GM23338 (cell line): Measurements from ENCODE around the gene RABL3. TPM values are rescaled to one million over a fixed set of nuclear protein-coding genes. Genes with fewer than 3 reads are reported as not detected.

Experiments used
- ATAC-seq: fragments of 200-7000 bp; cut with Tn5 transposase; 3 replicates; pipeline ENCODE4 v1.9.1; 2020
- DNase-seq: peaks from one replicate; pipeline ENCODE4 v3.0.0-alpha.2; 2015; ENCODE audit warnings: low spot score
- H2AFZ ChIP-seq: fragments of 200-600 bp; sonication (generic); 2 replicates; pipeline ENCODE4 v1.8.0; 2016; ENCODE audit warnings: antibody characterized with exemption, mild to moderate bottlenecking, moderate library complexity
- H3F3A ChIP-seq: fragments of 200-600 bp; sonication (generic); replicated peaks from 2 replicates; pipeline ENCODE4 v1.8.0; 2017; ENCODE audit warnings: antibody characterized with exemption, mixed run types, low read depth
- H3K27ac ChIP-seq: fragments of 200-600 bp; sonication (generic); 2 replicates; pipeline ENCODE4 v1.6.1; 2016; ENCODE audit warnings: low read depth
- H3K27me3 ChIP-seq: fragments of 200-600 bp; sonication (generic); 2 replicates; pipeline ENCODE4 v1.8.0; 2016; ENCODE audit warnings: mild to moderate bottlenecking, mixed run types, moderate library complexity; ENCODE audit not compliant: insufficient read depth
- H3K36me3 ChIP-seq: fragments of 200-600 bp; sonication (generic); 2 replicates; pipeline ENCODE4 v1.8.0; 2016; ENCODE audit warnings: mild to moderate bottlenecking; ENCODE audit not compliant: insufficient read depth
- H3K4me1 ChIP-seq: fragments of 200-600 bp; sonication (generic); 2 replicates; pipeline ENCODE4 v1.8.0; 2016; ENCODE audit warnings: mild to moderate bottlenecking, moderate library complexity; ENCODE audit not compliant: insufficient read depth
- H3K4me2 ChIP-seq: fragments of 200-600 bp; sonication (generic); 2 replicates; pipeline ENCODE4 v1.7.1; 2017; ENCODE audit warnings: mixed run types
- H3K4me3 ChIP-seq: fragments of 200-600 bp; sonication (generic); 2 replicates; pipeline ENCODE4 v1.6.1; 2016; ENCODE audit warnings: mixed run types
- H3K79me2 ChIP-seq: fragments of 200-600 bp; sonication (generic); replicated peaks from 2 replicates; pipeline ENCODE4 v1.8.0; 2017; ENCODE audit warnings: mild to moderate bottlenecking; ENCODE audit not compliant: insufficient read depth
- H3K9me2 ChIP-seq: fragments of 200-600 bp; sonication (generic); 2 replicates; pipeline ENCODE4 v1.8.0; 2017; ENCODE audit not compliant: insufficient read depth
- H4K20me1 ChIP-seq: fragments of 200-600 bp; sonication (generic); replicated peaks from 2 replicates; pipeline ENCODE4 v1.8.0; 2017; ENCODE audit warnings: mild to moderate bottlenecking; ENCODE audit not compliant: insufficient read depth
- H3K27ac Mint-ChIP-seq: 2 replicates; pipeline ENCODE4 v1.8.0; 2020; ENCODE audit warnings: inconsistent platforms, mild to moderate bottlenecking, moderate library complexity, mixed read lengths
- H3K27me3 Mint-ChIP-seq: 3 replicates; pipeline ENCODE4 v1.8.0; 2022; ENCODE audit warnings: low read depth, mild to moderate bottlenecking, moderate library complexity, mixed read lengths, inconsistent platforms; ENCODE audit not compliant: insufficient read depth, poor library complexity
- H3K36me3 Mint-ChIP-seq: 3 replicates; pipeline ENCODE4 v1.8.0; 2021; ENCODE audit warnings: low read depth, mild to moderate bottlenecking, inconsistent platforms, moderate library complexity, mixed read lengths
- H3K4me1 Mint-ChIP-seq: 3 replicates; pipeline ENCODE4 v1.8.0; 2020; ENCODE audit warnings: mild to moderate bottlenecking, inconsistent platforms, mixed read lengths
- H3K4me3 Mint-ChIP-seq: 3 replicates; pipeline ENCODE4 v1.8.0; 2021; ENCODE audit warnings: moderate library complexity, mild to moderate bottlenecking, inconsistent platforms, mixed read lengths
- H3K9me3 Mint-ChIP-seq: 3 replicates; pipeline ENCODE4 v1.8.0; 2020; ENCODE audit warnings: moderate library complexity, mild to moderate bottlenecking, inconsistent platforms, mixed read lengths
- CREB1 ChIP-seq: fragments of 250-450 bp; sonication (Bioruptor Pico); IDR thresholded peaks from 2 replicates; pipeline ENCODE4 v1.5.0; 2020; ENCODE audit warnings: low read depth, mild to moderate bottlenecking, moderate library complexity
- EZH2 ChIP-seq: fragments of 200-600 bp; sonication (generic); IDR thresholded peaks from one replicate; pipeline ENCODE4 v1.8.0; 2017; ENCODE audit warnings: antibody characterized with exemption, mild to moderate bottlenecking, low read depth; ENCODE audit not compliant: unreplicated experiment
- EZH2phosphoT487 ChIP-seq: fragments of 200-600 bp; sonication (generic); IDR thresholded peaks from one replicate; pipeline ENCODE4 v1.8.1; 2018; ENCODE audit warnings: antibody characterized with exemption; ENCODE audit not compliant: unreplicated experiment
- JUNB ChIP-seq: IDR thresholded peaks from one replicate; pipeline ENCODE4 v1.6.1; 2016; ENCODE audit warnings: antibody characterized with exemption; ENCODE audit not compliant: unreplicated experiment
- NANOG ChIP-seq: IDR thresholded peaks from 2 replicates; pipeline ENCODE4 v1.6.1; 2016; ENCODE audit warnings: antibody characterized with exemption, borderline replicate concordance
- POLR2AphosphoS5 ChIP-seq: IDR thresholded peaks from 2 replicates; pipeline ENCODE4 v1.6.1; 2016; ENCODE audit warnings: antibody characterized with exemption, low read depth
- STAT1 ChIP-seq: IDR thresholded peaks from one replicate; pipeline ENCODE4 v1.6.1; 2016; ENCODE audit warnings: antibody characterized with exemption; ENCODE audit not compliant: unreplicated experiment
- ZNF114 ChIP-seq: fragments of 250-450 bp; sonication (Bioruptor Pico); IDR thresholded peaks from 2 replicates; pipeline ENCODE4 v1.5.0; 2020; ENCODE audit warnings: mild to moderate bottlenecking, moderate library complexity
- ZNF331 ChIP-seq: fragments of 250-450 bp; sonication (Bioruptor Pico); IDR thresholded peaks from 2 replicates; pipeline ENCODE4 v1.5.0; 2020; ENCODE audit warnings: low read depth, mild to moderate bottlenecking, moderate library complexity
- polyA plus RNA-seq: library from polyadenylated mRNA; unstranded; fragments of >200 nt; fragmentation: Nextera tagmentation; extraction: Ambion mirVana; gene quantifications from 2 replicates; pipeline ENCODE4 v1.2.1, GENCODE V29; 2016
- total RNA-seq: library from RNA; depleted of rRNA; stranded (reverse); fragments of >200 nt; shearing (Covaris generic); gene quantifications from 2 replicates; pipeline ENCODE4 v1.2.3, GENCODE V29; 2014
- TF ChIP-seq, protein P1 (sequence below), 2 experiments: fragments of 200-600 bp in 1 of 2; sonication (generic) in 1 of 2; conservative IDR thresholded peaks; 2 replicates each; pipeline versions ENCODE4 v1.5.1 to v1.6.1; 2016 to 2017; ENCODE audit warnings: antibody characterized with exemption in 2 of 2, low read depth in 2 of 2, mild to moderate bottlenecking in 2 of 2, moderate library complexity in 1 of 2
- TF ChIP-seq, protein P2 (sequence below): IDR thresholded peaks from one replicate; pipeline ENCODE4 v1.6.1; 2018; ENCODE audit warnings: antibody characterized with exemption; ENCODE audit not compliant: unreplicated experiment
- TF ChIP-seq, protein P3 (sequence below): fragments of 250-450 bp; sonication (Bioruptor Pico); IDR thresholded peaks from 2 replicates; pipeline ENCODE4 v1.5.0; 2020; ENCODE audit warnings: mild to moderate bottlenecking, moderate library complexity
- TF ChIP-seq, protein P4 (sequence below): IDR thresholded peaks from 2 replicates; pipeline ENCODE4 v1.6.1; 2016; ENCODE audit warnings: antibody characterized with exemption

Gene RABL3
- total and polyA plus RNA-seq, 2 experiments from 2014 or later, result 7.8 to 9.8 TPM

DNA sequence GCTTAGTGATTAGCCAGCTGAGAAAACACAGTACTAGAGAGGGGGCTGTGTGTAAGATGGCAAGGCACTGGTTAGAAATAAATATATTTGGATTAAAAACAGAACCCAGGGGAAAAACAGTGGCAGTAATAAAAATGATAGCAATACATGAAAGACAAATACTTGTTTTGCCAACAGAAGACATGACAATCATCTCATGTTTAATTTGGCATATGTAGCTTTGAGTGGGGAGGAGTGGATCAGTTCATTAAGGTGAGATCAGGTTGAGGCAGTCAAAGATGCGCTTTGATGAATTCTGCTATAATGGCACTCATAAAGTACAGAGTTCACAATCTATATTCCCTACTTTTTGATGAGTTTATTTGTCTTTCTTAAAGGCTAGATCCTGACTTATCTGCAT, 56.9 kb downstream of the RABL3 start:
- H3K27me3 ChIP-seq, result no peaks in the 10 kb centered on the region
- H3K4me3 ChIP-seq, result no peak overlapping the region
- H3K9me2 ChIP-seq, result 0 out of 2 replicates have a peak, but pooled peaks cover 9% of the 10 kb centered on the region
- no peak for ATAC-seq
- H3K36me3 ChIP-seq, result no peaks in the 10 kb centered on the region
- H3K79me2 ChIP-seq, result no peaks in the 10 kb centered on the region
- H3K27ac ChIP-seq, result no peak overlapping the region
- peaks cover 6% of the 10 kb centered on the region for H3K27me3 Mint-ChIP-seq
- H3K4me3 Mint-ChIP-seq, result no peak overlapping the region
- no peak overlapping the region for H3K27ac Mint-ChIP-seq
- H3K36me3 Mint-ChIP-seq, result peaks cover 6% of the 10 kb centered on the region; the same call in 2 of the 3 replicates
- no peak for DNase-seq
- H3K4me1 Mint-ChIP-seq, result peaks cover 44% of the 10 kb centered on the region
- H3K4me1 ChIP-seq, result peaks cover 25% of the 10 kb centered on the region
- H3K9me3 Mint-ChIP-seq, result no peaks in the 10 kb centered on the region
- no peaks in the 10 kb centered on the region for H3F3A ChIP-seq
- TF ChIP-seq STAT1, result no peak
- TF ChIP-seq, protein P1, sequence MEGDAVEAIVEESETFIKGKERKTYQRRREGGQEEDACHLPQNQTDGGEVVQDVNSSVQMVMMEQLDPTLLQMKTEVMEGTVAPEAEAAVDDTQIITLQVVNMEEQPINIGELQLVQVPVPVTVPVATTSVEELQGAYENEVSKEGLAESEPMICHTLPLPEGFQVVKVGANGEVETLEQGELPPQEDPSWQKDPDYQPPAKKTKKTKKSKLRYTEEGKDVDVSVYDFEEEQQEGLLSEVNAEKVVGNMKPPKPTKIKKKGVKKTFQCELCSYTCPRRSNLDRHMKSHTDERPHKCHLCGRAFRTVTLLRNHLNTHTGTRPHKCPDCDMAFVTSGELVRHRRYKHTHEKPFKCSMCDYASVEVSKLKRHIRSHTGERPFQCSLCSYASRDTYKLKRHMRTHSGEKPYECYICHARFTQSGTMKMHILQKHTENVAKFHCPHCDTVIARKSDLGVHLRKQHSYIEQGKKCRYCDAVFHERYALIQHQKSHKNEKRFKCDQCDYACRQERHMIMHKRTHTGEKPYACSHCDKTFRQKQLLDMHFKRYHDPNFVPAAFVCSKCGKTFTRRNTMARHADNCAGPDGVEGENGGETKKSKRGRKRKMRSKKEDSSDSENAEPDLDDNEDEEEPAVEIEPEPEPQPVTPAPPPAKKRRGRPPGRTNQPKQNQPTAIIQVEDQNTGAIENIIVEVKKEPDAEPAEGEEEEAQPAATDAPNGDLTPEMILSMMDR (conservative IDR thresholded peaks at IDR 0.05; ENCODE audit: low read depth in 2 of 2), result no peak
- TF ChIP-seq CREB1 (CRISPR knock-in tag), result no peak
- TF ChIP-seq ZNF331, result no peak
- TF ChIP-seq ZNF114 (CRISPR knock-in tag), result no peak
- TF ChIP-seq, protein P2, sequence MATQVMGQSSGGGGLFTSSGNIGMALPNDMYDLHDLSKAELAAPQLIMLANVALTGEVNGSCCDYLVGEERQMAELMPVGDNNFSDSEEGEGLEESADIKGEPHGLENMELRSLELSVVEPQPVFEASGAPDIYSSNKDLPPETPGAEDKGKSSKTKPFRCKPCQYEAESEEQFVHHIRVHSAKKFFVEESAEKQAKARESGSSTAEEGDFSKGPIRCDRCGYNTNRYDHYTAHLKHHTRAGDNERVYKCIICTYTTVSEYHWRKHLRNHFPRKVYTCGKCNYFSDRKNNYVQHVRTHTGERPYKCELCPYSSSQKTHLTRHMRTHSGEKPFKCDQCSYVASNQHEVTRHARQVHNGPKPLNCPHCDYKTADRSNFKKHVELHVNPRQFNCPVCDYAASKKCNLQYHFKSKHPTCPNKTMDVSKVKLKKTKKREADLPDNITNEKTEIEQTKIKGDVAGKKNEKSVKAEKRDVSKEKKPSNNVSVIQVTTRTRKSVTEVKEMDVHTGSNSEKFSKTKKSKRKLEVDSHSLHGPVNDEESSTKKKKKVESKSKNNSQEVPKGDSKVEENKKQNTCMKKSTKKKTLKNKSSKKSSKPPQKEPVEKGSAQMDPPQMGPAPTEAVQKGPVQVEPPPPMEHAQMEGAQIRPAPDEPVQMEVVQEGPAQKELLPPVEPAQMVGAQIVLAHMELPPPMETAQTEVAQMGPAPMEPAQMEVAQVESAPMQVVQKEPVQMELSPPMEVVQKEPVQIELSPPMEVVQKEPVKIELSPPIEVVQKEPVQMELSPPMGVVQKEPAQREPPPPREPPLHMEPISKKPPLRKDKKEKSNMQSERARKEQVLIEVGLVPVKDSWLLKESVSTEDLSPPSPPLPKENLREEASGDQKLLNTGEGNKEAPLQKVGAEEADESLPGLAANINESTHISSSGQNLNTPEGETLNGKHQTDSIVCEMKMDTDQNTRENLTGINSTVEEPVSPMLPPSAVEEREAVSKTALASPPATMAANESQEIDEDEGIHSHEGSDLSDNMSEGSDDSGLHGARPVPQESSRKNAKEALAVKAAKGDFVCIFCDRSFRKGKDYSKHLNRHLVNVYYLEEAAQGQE, result no peak
- no peak for TF ChIP-seq NANOG
- TF ChIP-seq POLR2AphosphoS5, result no peak
- no peak for TF ChIP-seq EZH2phosphoT487
- TF ChIP-seq, protein P3, sequence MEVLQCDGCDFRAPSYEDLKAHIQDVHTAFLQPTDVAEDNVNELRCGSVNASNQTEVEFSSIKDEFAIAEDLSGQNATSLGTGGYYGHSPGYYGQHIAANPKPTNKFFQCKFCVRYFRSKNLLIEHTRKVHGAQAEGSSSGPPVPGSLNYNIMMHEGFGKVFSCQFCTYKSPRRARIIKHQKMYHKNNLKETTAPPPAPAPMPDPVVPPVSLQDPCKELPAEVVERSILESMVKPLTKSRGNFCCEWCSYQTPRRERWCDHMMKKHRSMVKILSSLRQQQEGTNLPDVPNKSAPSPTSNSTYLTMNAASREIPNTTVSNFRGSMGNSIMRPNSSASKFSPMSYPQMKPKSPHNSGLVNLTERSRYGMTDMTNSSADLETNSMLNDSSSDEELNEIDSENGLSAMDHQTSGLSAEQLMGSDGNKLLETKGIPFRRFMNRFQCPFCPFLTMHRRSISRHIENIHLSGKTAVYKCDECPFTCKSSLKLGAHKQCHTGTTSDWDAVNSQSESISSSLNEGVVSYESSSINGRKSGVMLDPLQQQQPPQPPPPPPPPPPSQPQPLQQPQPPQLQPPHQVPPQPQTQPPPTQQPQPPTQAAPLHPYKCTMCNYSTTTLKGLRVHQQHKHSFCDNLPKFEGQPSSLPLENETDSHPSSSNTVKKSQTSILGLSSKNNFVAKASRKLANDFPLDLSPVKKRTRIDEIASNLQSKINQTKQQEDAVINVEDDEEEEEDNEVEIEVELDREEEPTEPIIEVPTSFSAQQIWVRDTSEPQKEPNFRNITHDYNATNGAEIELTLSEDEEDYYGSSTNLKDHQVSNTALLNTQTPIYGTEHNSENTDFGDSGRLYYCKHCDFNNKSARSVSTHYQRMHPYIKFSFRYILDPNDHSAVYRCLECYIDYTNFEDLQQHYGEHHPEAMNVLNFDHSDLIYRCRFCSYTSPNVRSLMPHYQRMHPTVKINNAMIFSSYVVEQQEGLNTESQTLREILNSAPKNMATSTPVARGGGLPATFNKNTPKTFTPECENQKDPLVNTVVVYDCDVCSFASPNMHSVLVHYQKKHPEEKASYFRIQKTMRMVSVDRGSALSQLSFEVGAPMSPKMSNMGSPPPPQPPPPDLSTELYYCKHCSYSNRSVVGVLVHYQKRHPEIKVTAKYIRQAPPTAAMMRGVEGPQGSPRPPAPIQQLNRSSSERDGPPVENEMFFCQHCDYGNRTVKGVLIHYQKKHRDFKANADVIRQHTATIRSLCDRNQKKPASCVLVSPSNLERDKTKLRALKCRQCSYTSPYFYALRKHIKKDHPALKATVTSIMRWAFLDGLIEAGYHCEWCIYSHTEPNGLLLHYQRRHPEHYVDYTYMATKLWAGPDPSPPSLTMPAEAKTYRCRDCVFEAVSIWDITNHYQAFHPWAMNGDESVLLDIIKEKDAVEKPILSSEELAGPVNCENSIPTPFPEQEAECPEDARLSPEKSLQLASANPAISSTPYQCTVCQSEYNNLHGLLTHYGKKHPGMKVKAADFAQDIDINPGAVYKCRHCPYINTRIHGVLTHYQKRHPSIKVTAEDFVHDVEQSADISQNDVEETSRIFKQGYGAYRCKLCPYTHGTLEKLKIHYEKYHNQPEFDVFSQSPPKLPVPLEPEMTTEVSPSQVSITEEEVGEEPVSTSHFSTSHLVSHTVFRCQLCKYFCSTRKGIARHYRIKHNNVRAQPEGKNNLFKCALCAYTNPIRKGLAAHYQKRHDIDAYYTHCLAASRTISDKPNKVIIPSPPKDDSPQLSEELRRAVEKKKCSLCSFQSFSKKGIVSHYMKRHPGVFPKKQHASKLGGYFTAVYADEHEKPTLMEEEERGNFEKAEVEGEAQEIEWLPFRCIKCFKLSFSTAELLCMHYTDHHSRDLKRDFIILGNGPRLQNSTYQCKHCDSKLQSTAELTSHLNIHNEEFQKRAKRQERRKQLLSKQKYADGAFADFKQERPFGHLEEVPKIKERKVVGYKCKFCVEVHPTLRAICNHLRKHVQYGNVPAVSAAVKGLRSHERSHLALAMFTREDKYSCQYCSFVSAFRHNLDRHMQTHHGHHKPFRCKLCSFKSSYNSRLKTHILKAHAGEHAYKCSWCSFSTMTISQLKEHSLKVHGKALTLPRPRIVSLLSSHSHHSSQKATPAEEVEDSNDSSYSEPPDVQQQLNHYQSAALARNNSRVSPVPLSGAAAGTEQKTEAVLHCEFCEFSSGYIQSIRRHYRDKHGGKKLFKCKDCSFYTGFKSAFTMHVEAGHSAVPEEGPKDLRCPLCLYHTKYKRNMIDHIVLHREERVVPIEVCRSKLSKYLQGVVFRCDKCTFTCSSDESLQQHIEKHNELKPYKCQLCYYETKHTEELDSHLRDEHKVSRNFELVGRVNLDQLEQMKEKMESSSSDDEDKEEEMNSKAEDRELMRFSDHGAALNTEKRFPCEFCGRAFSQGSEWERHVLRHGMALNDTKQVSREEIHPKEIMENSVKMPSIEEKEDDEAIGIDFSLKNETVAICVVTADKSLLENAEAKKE (CRISPR knock-in tag), result no peak
- TF ChIP-seq, protein P4, sequence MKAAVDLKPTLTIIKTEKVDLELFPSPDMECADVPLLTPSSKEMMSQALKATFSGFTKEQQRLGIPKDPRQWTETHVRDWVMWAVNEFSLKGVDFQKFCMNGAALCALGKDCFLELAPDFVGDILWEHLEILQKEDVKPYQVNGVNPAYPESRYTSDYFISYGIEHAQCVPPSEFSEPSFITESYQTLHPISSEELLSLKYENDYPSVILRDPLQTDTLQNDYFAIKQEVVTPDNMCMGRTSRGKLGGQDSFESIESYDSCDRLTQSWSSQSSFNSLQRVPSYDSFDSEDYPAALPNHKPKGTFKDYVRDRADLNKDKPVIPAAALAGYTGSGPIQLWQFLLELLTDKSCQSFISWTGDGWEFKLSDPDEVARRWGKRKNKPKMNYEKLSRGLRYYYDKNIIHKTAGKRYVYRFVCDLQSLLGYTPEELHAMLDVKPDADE, result no peak
- TF ChIP-seq EZH2, result no peak
- no peak for TF ChIP-seq JUNB
- H4K20me1 ChIP-seq, result no peaks in the 10 kb centered on the region
- no peak overlapping the region for H3K4me2 ChIP-seq
- H2AFZ ChIP-seq, result no peak overlapping the region
